H1 (cell line): Measurements from ENCODE around the gene CRYGS. TPM values are rescaled to one million over a fixed set of nuclear protein-coding genes. Genes with fewer than 3 reads are reported as not detected.

ENCODE experiments used
- CTCF ChIA-PET: fragments of 300-600 bp; sonication (Branson Sonifier 250); formaldehyde crosslinking; loops from one replicate; lab custom pipeline; 2021; ENCODE audit not compliant: partially characterized antibody; lab: Charles Lee
- POLR2A ChIA-PET: fragments of 300-600 bp; sonication (Branson Sonifier 250); formaldehyde crosslinking; loops from one replicate; lab custom pipeline; 2021; ENCODE audit warnings: inconsistent platforms; ENCODE audit not compliant: partially characterized antibody; lab: Charles Lee
- DNase-seq, 2 experiments: peaks; one replicate each; pipeline versions ENCODE4 v3.0.0 to v3.0.0-alpha.2; 2010 to 2022; ENCODE audit warnings: low spot score in 2 of 2, low read depth in 1 of 2, mixed read lengths in 1 of 2
- FAIRE-seq: peaks from 2 replicates; lab custom pipeline; 2011; peaks lifted over from hg19 to GRCh38; lab: Jason Lieb, UNC
- H2AFZ ChIP-seq: 2 replicates; pipeline ENCODE4 v1.8.1; 2012; ENCODE audit warnings: low read length, inconsistent platforms
- H2AK5ac ChIP-seq: 2 replicates; pipeline ENCODE4 v1.6.1; 2013; ENCODE audit warnings: low read depth, low read length
- H2BK120ac ChIP-seq: replicated peaks from 2 replicates; pipeline ENCODE3; 2013; ENCODE audit warnings: low read depth, low read length, inconsistent platforms
- H2BK12ac ChIP-seq: 2 replicates; pipeline ENCODE4 v1.6.1; 2013; ENCODE audit warnings: low read depth, low read length
- H2BK15ac ChIP-seq: 2 replicates; pipeline ENCODE4 v1.6.1; 2013; ENCODE audit warnings: low read length
- H2BK20ac ChIP-seq: 2 replicates; pipeline ENCODE4 v1.6.1; 2013; ENCODE audit warnings: low read length
- H2BK5ac ChIP-seq: 2 replicates; pipeline ENCODE4 v1.6.1; 2013; ENCODE audit warnings: low read depth, low read length
- H3K14ac ChIP-seq: 2 replicates; pipeline ENCODE4 v1.6.1; 2013; ENCODE audit warnings: inconsistent platforms; ENCODE audit not compliant: insufficient read length
- H3K18ac ChIP-seq: 2 replicates; pipeline ENCODE4 v1.6.1; 2013; ENCODE audit warnings: low read length; ENCODE audit errors: extremely low read depth
- H3K23ac ChIP-seq: 2 replicates; pipeline ENCODE4 v1.6.1; 2013; ENCODE audit warnings: inconsistent platforms; ENCODE audit not compliant: insufficient read length
- H3K23me2 ChIP-seq: 2 replicates; pipeline ENCODE4 v1.6.1; 2013; ENCODE audit warnings: low read depth, low read length
- H3K27ac ChIP-seq: 2 replicates; pipeline ENCODE4 v1.6.1; 2011; ENCODE audit warnings: low read depth, low read length, inconsistent platforms
- H3K27me3 ChIP-seq, 4 experiments: replicated peaks in 1 of 4; 1 replicate in 1 of 4; 2 replicates in 3 of 4; pipeline versions ENCODE4 v1.6.1 to v1.8.1; 2011 to 2013; ENCODE audit warnings: low read length in 3 of 4, mild to moderate bottlenecking in 3 of 4, inconsistent platforms in 2 of 4, mixed read lengths in 2 of 4, moderate library complexity in 1 of 4; ENCODE audit not compliant: control insufficient read depth in 3 of 4, insufficient read depth in 3 of 4; ENCODE audit errors: extremely low read depth in 1 of 4
- H3K36me3 ChIP-seq, 4 experiments: 2 replicates each; pipeline versions ENCODE4 v1.6.1 to v1.8.1; 2011 to 2013; ENCODE audit warnings: mild to moderate bottlenecking in 4 of 4, low read length in 3 of 4, moderate library complexity in 2 of 4, control low read depth in 1 of 4, inconsistent platforms in 1 of 4; ENCODE audit not compliant: insufficient read depth in 4 of 4, control insufficient read depth in 2 of 4
- H3K4ac ChIP-seq: replicated peaks from 2 replicates; pipeline ENCODE3; 2013; ENCODE audit warnings: low read length, low read depth, mixed read lengths, inconsistent platforms; ENCODE audit not compliant: insufficient read length
- H3K4me1 ChIP-seq, 4 experiments: replicated peaks in 1 of 4; 1 replicate in 1 of 4; 2 replicates in 3 of 4; pipeline versions ENCODE4 v1.6.1 to v1.8.1; 2011 to 2013; ENCODE audit warnings: low read length in 3 of 4, inconsistent platforms in 2 of 4, mixed read lengths in 1 of 4; ENCODE audit not compliant: insufficient read depth in 4 of 4, control insufficient read depth in 3 of 4
- H3K4me2 ChIP-seq, 2 experiments: 2 replicates each; pipeline versions ENCODE4 v1.6.1 to v1.8.1; 2011 to 2013; ENCODE audit warnings: low read depth in 2 of 2, low read length in 2 of 2, control low read depth in 1 of 2, inconsistent platforms in 1 of 2, mild to moderate bottlenecking in 1 of 2; ENCODE audit not compliant: insufficient read depth in 1 of 2
- H3K4me3 ChIP-seq, 4 experiments: fragments of 200-600, 300-600 bp in 1 of 4; sonication (generic), shearing (Covaris generic), sonication (Bioruptor Twin) in 1 of 4; 2 replicates each; pipeline versions ENCODE4 v1.5.1 to v1.8.1; 2011 to 2016; ENCODE audit warnings: low read length in 4 of 4, low read depth in 3 of 4, control low read depth in 2 of 4, inconsistent platforms in 2 of 4, mild to moderate bottlenecking in 2 of 4, mixed read lengths in 1 of 4, moderate library complexity in 1 of 4; ENCODE audit not compliant: insufficient read depth in 2 of 4; ENCODE audit errors: extremely low read depth in 1 of 4
- H3K56ac ChIP-seq: replicated peaks from 2 replicates; pipeline ENCODE3; 2013; ENCODE audit warnings: low read depth, mild to moderate bottlenecking, mixed read lengths, low read length, inconsistent platforms; ENCODE audit not compliant: insufficient read length
- H3K79me1 ChIP-seq: 2 replicates; pipeline ENCODE4 v1.6.1; 2013; ENCODE audit warnings: low read depth, low read length, control low read depth
- H3K79me2 ChIP-seq, 2 experiments: 2 replicates each; pipeline versions ENCODE4 v1.6.1 to v1.8.1; 2012 to 2013; ENCODE audit warnings: low read length in 2 of 2, mild to moderate bottlenecking in 2 of 2, inconsistent platforms in 1 of 2; ENCODE audit not compliant: insufficient read depth in 2 of 2, control insufficient read depth in 1 of 2
- H3K9ac ChIP-seq, 4 experiments: replicated peaks in 1 of 4; 1 replicate in 1 of 4; 2 replicates in 3 of 4; pipeline versions ENCODE4 v1.6.1 to v1.8.1; 2011 to 2013; ENCODE audit warnings: low read depth in 3 of 4, low read length in 3 of 4, control low read depth in 2 of 4, mild to moderate bottlenecking in 2 of 4, moderate library complexity in 2 of 4, inconsistent platforms in 1 of 4; ENCODE audit errors: extremely low read depth in 1 of 4
- H3K9me3 ChIP-seq, 2 experiments: 2 replicates each; pipeline versions ENCODE4 v1.6.1 to v1.8.1; 2012 to 2013; ENCODE audit warnings: mild to moderate bottlenecking in 2 of 2, moderate library complexity in 2 of 2, control low read depth in 1 of 2, inconsistent platforms in 1 of 2, low read depth in 1 of 2, low read length in 1 of 2, mixed read lengths in 1 of 2; ENCODE audit not compliant: insufficient read depth in 2 of 2
- H4K20me1 ChIP-seq, 2 experiments: replicated peaks in 1 of 2; 2 replicates each; pipeline versions ENCODE3 to v1.8.1; 2011 to 2013; ENCODE audit warnings: inconsistent platforms in 2 of 2, low read length in 2 of 2, mild to moderate bottlenecking in 1 of 2; ENCODE audit not compliant: insufficient read depth in 2 of 2, control insufficient read depth in 1 of 2
- H4K5ac ChIP-seq: 2 replicates; pipeline ENCODE4 v1.6.1; 2013; ENCODE audit warnings: low read length, low read depth, mixed read lengths, inconsistent platforms; ENCODE audit not compliant: insufficient read length
- H4K8ac ChIP-seq: 2 replicates; pipeline ENCODE4 v1.8.0; 2013; ENCODE audit warnings: mild to moderate bottlenecking, moderate library complexity, low read length, inconsistent platforms; ENCODE audit not compliant: insufficient read depth; ENCODE audit errors: extremely low read depth
- H4K91ac ChIP-seq: replicated peaks from 2 replicates; pipeline ENCODE3; 2013; ENCODE audit warnings: low read length, mixed read lengths, inconsistent platforms; ENCODE audit not compliant: insufficient read length
- HDAC2 ChIP-seq, 2 experiments: fragments of 300-600 bp in 1 of 2; sonication (generic) in 1 of 2; IDR thresholded peaks; 2 replicates each; pipeline ENCODE4 v1.6.1; 2011 to 2012; ENCODE audit warnings: low read depth in 2 of 2, low read length in 2 of 2, mild to moderate bottlenecking in 2 of 2, moderate library complexity in 2 of 2, borderline replicate concordance in 1 of 2, inconsistent platforms in 1 of 2
- KDM5A ChIP-seq: fragments of 200-600 bp; IDR thresholded peaks from 2 replicates; pipeline ENCODE4 v1.7.1; 2012; ENCODE audit warnings: mild to moderate bottlenecking, low read length, inconsistent platforms, mixed read lengths
- MAFK ChIP-seq: IDR thresholded peaks from 2 replicates; pipeline ENCODE4 v1.6.1; 2012; ENCODE audit warnings: low read depth, mild to moderate bottlenecking, improper control_type of control experiment, low read length
- NRF1 ChIP-seq: IDR thresholded peaks from 2 replicates; pipeline ENCODE4 v1.6.1; 2011; ENCODE audit warnings: mild to moderate bottlenecking, low read depth, low read length, improper control_type of control experiment
- RBBP5 ChIP-seq: IDR thresholded peaks from 2 replicates; pipeline ENCODE4 v1.7.1; 2012; ENCODE audit warnings: low read depth, mild to moderate bottlenecking, inconsistent platforms, low read length, moderate library complexity, borderline replicate concordance
- SP2 ChIP-seq: IDR thresholded peaks from 2 replicates; pipeline ENCODE4 v1.6.1; 2012; ENCODE audit warnings: mild to moderate bottlenecking, low read length, inconsistent platforms
- SRF ChIP-seq: IDR thresholded peaks from 2 replicates; pipeline ENCODE4 v1.6.1; 2011; ENCODE audit warnings: mild to moderate bottlenecking, low read depth, low read length, moderate library complexity
- ZNF274 ChIP-seq: IDR thresholded peaks from 2 replicates; pipeline ENCODE4 v1.7.0; 2012; ENCODE audit warnings: low read length, borderline replicate concordance; ENCODE audit errors: extremely low read depth
- WGBS, 2 experiments: shearing (Covaris generic) in 1 of 2; methylation state at CpG; one replicate each; pipeline versions ENCODE4 v1.1.6 to v1.1.7; 2013 to 2015; ENCODE audit warnings: low lambda C conversion rate in 2 of 2, mixed read lengths in 2 of 2, inconsistent platforms in 1 of 2, low coverage in 1 of 2, missing lambda C conversion rate in 1 of 2; ENCODE audit not compliant: insufficient replicate concordance in 2 of 2, insufficient coverage in 1 of 2, insufficient read length in 1 of 2; ENCODE audit errors: extremely low coverage in 1 of 2, missing lambda C conversion rate in 1 of 2; 5-methylcytosine and 5-hydroxymethylcytosine counted together
- polyA plus RNA-seq, 7 experiments: library from polyadenylated mRNA; depleted of rRNA in 3 of 7; stranded (reverse) in 5 of 7; unstranded in 2 of 7; fragments of >200 nt in 5 of 7; fragments of 200-250 nt in 2 of 7; gene quantifications; 1 replicate in 5 of 7; 2 replicates in 1 of 7; 4 replicates in 1 of 7; pipeline versions ENCODE4 v1.2.1 to v1.2.3, GENCODE V29; 2011 to 2013; ENCODE audit warnings: missing spikeins in 2 of 7, mixed read lengths in 2 of 7
- total RNA-seq: library from RNA; stranded (reverse); fragmentation: NEBNext Ultra II Directional; extraction: Animal tissue kit (Norgen Biotek cat#: 25700); gene quantifications from 2 replicates; pipeline ENCODE4 v1.2.1, GENCODE V29; 2021

The CRYGS gene
- total and polyA plus RNA-seq, 2 of the 8 experiments (the other 6 are each of a cell fraction or from before 2014, with no cell fraction given), result 1.5 to 1.8 TPM

DNA sequence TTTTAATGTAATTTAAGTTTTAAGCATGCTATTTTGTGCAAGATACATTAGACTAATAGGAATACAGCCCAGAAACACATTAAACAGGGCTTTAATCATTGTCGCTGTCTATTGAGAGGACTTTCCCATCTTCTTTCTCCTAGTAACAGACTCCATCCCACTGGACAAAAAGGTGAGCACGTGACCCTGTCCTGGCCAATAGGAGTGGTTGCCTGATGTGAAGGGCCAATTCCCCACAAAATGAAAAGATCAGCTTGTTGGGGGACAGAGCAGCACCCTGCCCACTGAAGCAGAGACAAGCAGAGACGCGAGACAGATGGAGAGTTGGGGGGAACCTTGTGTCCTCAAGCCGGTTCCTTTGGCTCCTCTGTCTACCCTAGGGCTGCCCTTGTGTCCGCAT, 21.2 kb downstream of the CRYGS start:
- no peak overlapping the region for H3K56ac ChIP-seq

More for the DNA sequence above, 21.2 kb downstream of the CRYGS start:
- Histone ChIP-seq H4K8ac (no peak overlapping the region), H3K4me1 (no peaks in the 10 kb centered on the region), H2BK5ac (no peak overlapping the region), H3K14ac (no peak overlapping the region), H4K5ac (no peak overlapping the region), H3K36me3 (no peaks in the 10 kb centered on the region), H3K23ac (no peak overlapping the region), H4K91ac (no peak overlapping the region), H2BK15ac (no peak overlapping the region), H3K27me3 (no peaks in the 10 kb centered on the region; a peak in 1 of 7 replicates), H2AK5ac (no peak overlapping the region), H2BK12ac (no peak overlapping the region), H3K23me2 (peaks cover 2% of the 10 kb centered on the region; the same call in 1 of the 2 replicates), H2AFZ (no peak overlapping the region), H2BK120ac (no peak overlapping the region), H3K4me3 (no peak overlapping the region), H3K18ac (no peak overlapping the region), H3K79me1 (no peaks in the 10 kb centered on the region), H3K9ac (no peak overlapping the region), H3K9me3 (no peaks in the 10 kb centered on the region), H2BK20ac (no peak overlapping the region), H3K4ac (no peak overlapping the region), H3K79me2 (no peaks in the 10 kb centered on the region), H4K20me1 (no peaks in the 10 kb centered on the region), H3K27ac (no peak overlapping the region), H3K4me2 (no peak overlapping the region)
- FAIRE-seq (no peak), DNase-seq (peak in 1 of 2 experiments; percentile 27)
- no peak for TF ChIP-seq ZNF274
- TF ChIP-seq SP2, result no peak
- no peak for TF ChIP-seq KDM5A
- TF ChIP-seq NRF1, result no peak
- TF ChIP-seq SRF, result no peak
- no peak for TF ChIP-seq MAFK
- TF ChIP-seq RBBP5, result no peak
- TF ChIP-seq HDAC2 (IDR thresholded peaks at IDR 0.05; ENCODE audit: borderline replicate concordance in 1 of 2, low read depth in 2 of 2, low read length in 2 of 2), result no peak
- 75% methylated on average over 6 of the region's 6 CpGs; no CpG with 5 or more reads in 1 of the 2 experiments for WGBS, 2 experiments
- CTCF ChIA-PET, result interaction anchor here (1.5 kb wide), 1 partner anchor 17 kb away, joined by 5 read pairs; no protein-coding TSS in a partner anchor
- POLR2A ChIA-PET, result interaction anchor here (0.6 kb wide), 1 partner anchor 426 kb away, joined by 3 read pairs; no protein-coding TSS in a partner anchor
